Stomach (tissue), 9 donors: ENCODE data around the gene EEIG1. TPM values are rescaled to one million over a fixed set of nuclear protein-coding genes. Genes with fewer than 3 reads are reported as not detected.
A peak's percentile ranks its signal among the peaks of the same experiment; 100 is the strongest.

Source experiments
- DNase-seq, 2 donors: peaks; one replicate each; pipeline versions ENCODE4 v3.0.0 to v3.0.0-alpha.2; 2013 to 2019
- H3K27ac ChIP-seq, 5 donors: fragments of 200-600 bp in 4 of 5; sonication (generic) in 4 of 5; one replicate each; pipeline ENCODE4 v1.5.1; 2013 to 2019; ENCODE audit warnings: mild to moderate bottlenecking in 1 of 5, moderate library complexity in 1 of 5
- H3K27me3 ChIP-seq, 3 donors: fragments of 200-600 bp; sonication (generic); one replicate each; pipeline ENCODE4 v1.5.1; 2017 to 2019; ENCODE audit warnings: mixed run types in 1 of 3
- H3K36me3 ChIP-seq, 4 donors: fragments of 200-600 bp; sonication (generic); 1 replicate in 3 of 4; 2 replicates in 1 of 4; pipeline ENCODE4 v1.5.1; 2016 to 2019
- H3K4me1 ChIP-seq, 4 donors: fragments of 200-600 bp; sonication (generic); one replicate each; pipeline ENCODE4 v1.5.1; 2016 to 2019
- H3K4me3 ChIP-seq, 4 donors: fragments of 200-600 bp; sonication (generic) in 3 of 4; one replicate each; pipeline ENCODE4 v1.5.1; 2016 to 2019; ENCODE audit warnings: mild to moderate bottlenecking in 1 of 4
- H3K9me3 ChIP-seq, 4 donors: fragments of 200-600 bp; sonication (generic); one replicate each; pipeline ENCODE4 v1.5.1; 2016 to 2019
- CTCF ChIP-seq, 7 experiments: fragments of 450-650 bp in 4 of 7; fragments of 200-600 bp in 3 of 7; sonication (generic) in 3 of 7; IDR thresholded peaks; one replicate each; pipeline ENCODE4 v1.5.1; 2016 to 2019; ENCODE audit warnings: antibody characterized with exemption in 7 of 7, control low read depth in 2 of 7, mild to moderate bottlenecking in 1 of 7
- EP300 ChIP-seq: sonication (generic); formaldehyde crosslinking; IDR thresholded peaks from one replicate; pipeline ENCODE4 v1.6.1; 2017; ENCODE audit warnings: antibody characterized with exemption
- POLR2A ChIP-seq, 4 donors: fragments of 450-650 bp; IDR thresholded peaks; one replicate each; pipeline ENCODE4 v1.6.1; 2016; ENCODE audit warnings: antibody characterized with exemption in 4 of 4, control low read depth in 2 of 4, mild to moderate bottlenecking in 1 of 4, moderate library complexity in 1 of 4
- POLR2AphosphoS5 ChIP-seq, 3 donors: sonication (generic); formaldehyde crosslinking; IDR thresholded peaks; one replicate each; pipeline ENCODE4 v1.6.1; 2016; ENCODE audit warnings: antibody characterized with exemption in 3 of 3
- WGBS, 5 donors: extraction: QIAGEN DNeasy Blood & Tissue Kit in 3 of 5; methylation state at CpG; one replicate each; pipeline versions ENCODE4 v1.1.5 to v1.1.7; 2013 to 2018; 5-methylcytosine and 5-hydroxymethylcytosine counted together
- intact Hi-C: fragments of 100-400 bp; cut with DNase I; formaldehyde crosslinking; loops from one replicate; pipeline ENCODE4 v1.15.1; 2023; ENCODE audit warnings: low total_unique reads
- polyA plus RNA-seq, 3 donors: library from polyadenylated mRNA; stranded (reverse); fragments of 200-250 nt; gene quantifications; one replicate each; pipeline ENCODE4 v1.2.3, GENCODE V29; 2013
- total RNA-seq, 5 donors: library from RNA; depleted of rRNA; stranded (reverse); fragments of >200 nt; gene quantifications; one replicate each; pipeline versions ENCODE4 v1.1.0 to v1.2.3, GENCODE V29; 2014 to 2016
- donor health status: healthy with polysubstance abuse.
- donor health status: Bipolar disorder and iron deficiency.
- donor health status: healthy.

Gene EEIG1
- total and polyA plus RNA-seq, 8 donors = 24.4 to 406 (median 75.8) TPM

GRCh38 chr9:128001151-128001778 is 20.5 kb upstream of the EEIG1 start:
- no peak for DNase-seq
- H3K4me1 ChIP-seq = peaks cover 10 to 18% (median 15%) of the 10 kb centered on the region in 4 donors
- no peaks in the 10 kb centered on the region for H3K9me3 ChIP-seq
- no peaks in the 10 kb centered on the region for H3K36me3 ChIP-seq
- no peak overlapping the region for H3K4me3 ChIP-seq
- TF ChIP-seq CTCF (IDR thresholded peaks at IDR 0.05) = peak in 1 of 7 experiments; percentile 5
- TF ChIP-seq POLR2A (IDR thresholded peaks at IDR 0.05) = no peak
- intact Hi-C loops = no loop called here
- H3K27ac ChIP-seq = peak overlapping the region; percentile 31 to 74 (median 54)
- 72 to 82% (median 75%) methylated on average over 8 to 10 of the region's 10 CpGs for WGBS, 5 donors
- H3K27me3 ChIP-seq = no peaks in the 10 kb centered on the region

- no peak overlapping the region for H3K4me3 ChIP-seq
- TF ChIP-seq POLR2AphosphoS5 (IDR thresholded peaks at IDR 0.05) = no peak
- no peak for TF ChIP-seq CTCF (IDR thresholded peaks at IDR 0.05)
- no peak for TF ChIP-seq EP300
- no peak for TF ChIP-seq POLR2A (IDR thresholded peaks at IDR 0.05)
- H3K27me3 ChIP-seq = no peaks in the 10 kb centered on the region
- no peaks in the 10 kb centered on the region for H3K9me3 ChIP-seq
- no peaks in the 10 kb centered on the region for H3K36me3 ChIP-seq
- no peak for DNase-seq
- intact Hi-C loops = no loop called here
- H3K4me1 ChIP-seq = peaks cover 0 to 10% (median 9%) of the 10 kb centered on the region in 4 donors
- H3K27ac ChIP-seq = no peak overlapping the region
- 90 to 96% (median 95%) methylated on average over 2 of the region's 2 CpGs for WGBS, 5 donors
Observed at GRCh38 chr9:127999461-127999860, 18.7 kb upstream of the EEIG1 start.

- Histone ChIP-seq H3K27me3 (no peaks in the 10 kb centered on the region), H3K27ac (no peak overlapping the region), H3K9me3 (no peaks in the 10 kb centered on the region), H3K4me1 (peaks cover 0 to 7% (median 3%) of the 10 kb centered on the region in 4 donors), H3K4me3 (no peak overlapping the region), H3K36me3 (no peaks in the 10 kb centered on the region)
- TF ChIP-seq POLR2AphosphoS5 (IDR thresholded peaks at IDR 0.05) (no peak), POLR2A (IDR thresholded peaks at IDR 0.05) (no peak), EP300 (no peak), CTCF (IDR thresholded peaks at IDR 0.05) (no peak)
- no peak for DNase-seq
- intact Hi-C loops = no loop called here
- 79 to 93% (median 89%) methylated on average over 4 of the region's 4 CpGs for WGBS, 5 donors
Observed at GRCh38 chr9:127993721-127994120, 12.9 kb upstream of the EEIG1 start.

- Histone ChIP-seq H3K4me1 (peaks cover 0 to 9% (median 4%) of the 10 kb centered on the region in 4 donors), H3K36me3 (no peaks in the 10 kb centered on the region), H3K27me3 (no peaks in the 10 kb centered on the region), H3K4me3 (no peak overlapping the region), H3K9me3 (no peaks in the 10 kb centered on the region), H3K27ac (peak overlapping the region in 2 of 5 donors; percentile 10 to 70)
- DNase-seq = no peak
- 87 to 96% (median 89%) methylated on average over 3 of the region's 3 CpGs for WGBS, 5 donors
- intact Hi-C loops = no loop called here
- no peak for TF ChIP-seq POLR2AphosphoS5 (IDR thresholded peaks at IDR 0.05)
- no peak for TF ChIP-seq EP300
- TF ChIP-seq POLR2A (IDR thresholded peaks at IDR 0.05) = no peak
- no peak for TF ChIP-seq CTCF (IDR thresholded peaks at IDR 0.05)
Observed at GRCh38 chr9:127991757-127992274, 11.0 kb upstream of the EEIG1 start.
